Naive thymus-derived CD4-positive, alpha-beta T cell (primary cell): ENCODE results near the gene SMC1B. TPM values are rescaled to one million over a fixed set of nuclear protein-coding genes. Genes with fewer than 3 reads are reported as not detected.

Experiments
- ATAC-seq: fragments of 150-1000 bp; cut with Tn5 transposase; 2 replicates; pipeline ENCODE4 v1.10.0; 2021; ENCODE audit warnings: mild to moderate bottlenecking, moderate library complexity
- CTCF ChIA-PET: fragments of 350-600 bp; sonication (Branson Sonifier 250); formaldehyde crosslinking; loops from one replicate; lab custom pipeline; 2021; ENCODE audit warnings: antibody characterized with exemption; lab: Charles Lee
- POLR2A ChIA-PET: fragments of 350-600 bp; sonication (Branson Sonifier 250); formaldehyde crosslinking; loops from one replicate; lab custom pipeline; 2021; ENCODE audit warnings: antibody characterized with exemption, inconsistent platforms; lab: Charles Lee
- DNase-seq, 9 donors: peaks; one replicate each; pipeline versions ENCODE4 v3.0.0 to v3.0.0-alpha.2; 2020 to 2022; ENCODE audit warnings: mixed read lengths in 1 of 9
- H3K27ac ChIP-seq: one replicate; pipeline ENCODE4 v1.7.0; 2013; ENCODE audit warnings: mild to moderate bottlenecking, low read depth, low read length, moderate library complexity
- H3K27me3 ChIP-seq, 2 donors: one replicate each; pipeline ENCODE4 v1.7.0; 2013; ENCODE audit warnings: low read length in 2 of 2, mild to moderate bottlenecking in 2 of 2, moderate library complexity in 2 of 2; ENCODE audit not compliant: control insufficient read depth in 2 of 2, insufficient read depth in 2 of 2
- H3K36me3 ChIP-seq, 3 experiments: 1 replicate in 2 of 3; 2 replicates in 1 of 3; pipeline ENCODE4 v1.7.0; 2013; ENCODE audit warnings: low read length in 3 of 3, mild to moderate bottlenecking in 3 of 3, moderate library complexity in 1 of 3; ENCODE audit not compliant: insufficient read depth in 3 of 3, control insufficient read depth in 2 of 3
- H3K4me1 ChIP-seq, 2 donors: one replicate each; pipeline ENCODE4 v1.7.0; 2013; ENCODE audit warnings: low read length in 2 of 2, mild to moderate bottlenecking in 2 of 2, moderate library complexity in 1 of 2; ENCODE audit not compliant: control insufficient read depth in 2 of 2, insufficient read depth in 2 of 2
- H3K4me3 ChIP-seq: 2 replicates; pipeline ENCODE4 v1.7.0; 2013; ENCODE audit warnings: mild to moderate bottlenecking, low read length
- H3K9me3 ChIP-seq, 3 experiments: 1 replicate in 2 of 3; 2 replicates in 1 of 3; pipeline ENCODE4 v1.7.0; 2013; ENCODE audit warnings: low read length in 3 of 3; ENCODE audit not compliant: control insufficient read depth in 2 of 3
- H3K27ac Mint-ChIP-seq, 9 donors: one replicate each; pipeline ENCODE4 v1.8.0; 2020 to 2022; ENCODE audit warnings: mixed read lengths in 9 of 9, mild to moderate bottlenecking in 8 of 9, moderate library complexity in 5 of 9, inconsistent platforms in 2 of 9
- H3K27me3 Mint-ChIP-seq, 5 donors: one replicate each; pipeline ENCODE4 v1.8.0; 2021 to 2022; ENCODE audit warnings: mixed read lengths in 5 of 5, mild to moderate bottlenecking in 1 of 5
- H3K36me3 Mint-ChIP-seq, 5 donors: one replicate each; pipeline ENCODE4 v1.8.0; 2020 to 2022; ENCODE audit warnings: mixed read lengths in 5 of 5, mild to moderate bottlenecking in 3 of 5, inconsistent platforms in 1 of 5
- H3K4me1 Mint-ChIP-seq, 7 donors: one replicate each; pipeline ENCODE4 v1.8.0; 2020 to 2022; ENCODE audit warnings: mixed read lengths in 7 of 7, mild to moderate bottlenecking in 3 of 7, inconsistent platforms in 1 of 7
- H3K4me3 Mint-ChIP-seq, 10 donors: one replicate each; pipeline ENCODE4 v1.8.0; 2020 to 2022; ENCODE audit warnings: mild to moderate bottlenecking in 10 of 10, mixed read lengths in 10 of 10, moderate library complexity in 6 of 10, inconsistent platforms in 2 of 10
- H3K9me3 Mint-ChIP-seq, 11 donors: one replicate each; pipeline ENCODE4 v1.8.0; 2020 to 2022; ENCODE audit warnings: mixed read lengths in 11 of 11, mild to moderate bottlenecking in 4 of 11, inconsistent platforms in 1 of 11, moderate library complexity in 1 of 11
- intact Hi-C, 2 donors: fragments of 100-400 bp; cut with micrococcal nuclease; formaldehyde crosslinking; loops; one replicate each; pipeline ENCODE4 v1.15.1; 2023
- polyA plus RNA-seq, 2 donors: library from polyadenylated mRNA; unstranded; fragments of 300-500 nt; fragmentation: Illumina TruSeq; gene quantifications; one replicate each; pipeline ENCODE4 v1.2.3, GENCODE V29; 2021
- total RNA-seq, 6 experiments: library from RNA in 5 of 6; stranded (reverse) in 5 of 6; gene quantifications; 1 replicate in 5 of 6; 2 replicates in 1 of 6; pipeline ENCODE4 v1.2.3 and lab custom pipeline; 2021 to 2026

SMC1B gene
- total and polyA plus RNA-seq, 7 experiments from 2014 or later, result 0.11 to 0.70 TPM; not detected in 5

DNA sequence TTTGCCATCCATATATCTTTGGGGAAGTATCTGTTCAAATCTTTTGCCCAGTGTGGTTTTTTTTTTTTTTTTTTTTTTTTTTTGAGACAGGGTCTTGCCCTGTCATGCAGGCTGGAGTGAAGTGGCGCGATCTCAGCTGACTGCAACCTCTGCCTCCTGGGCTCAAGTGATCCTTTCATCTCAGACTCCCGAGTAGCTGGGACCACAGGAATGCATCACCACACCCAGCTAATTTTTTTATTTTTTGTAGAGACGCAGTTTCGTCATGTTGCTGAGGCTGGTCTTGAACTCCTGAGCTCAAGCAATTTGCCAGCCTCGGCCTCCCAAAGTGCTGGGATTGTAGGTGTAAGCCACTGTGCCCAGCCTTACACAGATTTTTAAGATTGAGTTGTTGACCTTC lies 108.4 kb downstream of the SMC1B start:
- no peaks in the 10 kb centered on the region for H3K36me3 Mint-ChIP-seq
- no peak overlapping the region for H3K27ac Mint-ChIP-seq
- Histone ChIP-seq H3K9me3 (no peaks in the 10 kb centered on the region), H3K4me1 (peaks cover 8 to 11% of the 10 kb centered on the region in 2 donors), H3K4me3 (no peak overlapping the region), H3K27ac (no peak overlapping the region), H3K27me3 (no peaks in the 10 kb centered on the region), H3K36me3 (peaks cover 0 to under 1% (median 0%) of the 10 kb centered on the region in 3 experiments)
- POLR2A ChIA-PET, result interaction anchor here (8.9 kb wide), 1 partner anchor 7 kb away, joined by 73 read pairs; no protein-coding TSS in a partner anchor
- CTCF ChIA-PET, result no interaction called here
- H3K4me3 Mint-ChIP-seq, result no peak overlapping the region
- no peaks in the 10 kb centered on the region for H3K9me3 Mint-ChIP-seq
- peaks cover 6 to 16% (median 11%) of the 10 kb centered on the region in 7 donors for H3K4me1 Mint-ChIP-seq
- no peak for ATAC-seq
- DNase-seq, result no peak
- no peaks in the 10 kb centered on the region for H3K27me3 Mint-ChIP-seq
- intact Hi-C loops, result no loop called here

DNA sequence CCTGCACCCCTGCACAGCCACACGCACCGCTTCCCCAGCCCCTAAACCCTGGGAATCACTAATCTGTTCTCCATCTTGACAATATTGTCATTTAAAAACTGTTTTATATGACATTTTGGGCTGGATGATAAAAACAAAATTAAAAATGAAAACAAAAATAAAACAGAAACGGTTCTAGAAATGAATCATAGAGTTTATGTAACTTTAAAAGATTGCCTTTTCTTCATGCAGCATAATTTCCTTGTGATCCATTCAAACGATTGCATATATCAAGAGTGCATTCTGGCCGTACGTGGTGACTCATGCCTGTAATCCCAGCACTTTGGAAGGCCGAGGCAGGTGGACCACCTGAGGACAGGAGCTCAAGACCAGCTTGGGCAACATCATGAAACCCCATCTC lies 110.2 kb downstream of the SMC1B start:
- ChIA-PET CTCF (no interaction called here), POLR2A (interaction anchor here (0.5 kb wide), 1 partner anchor 1470 kb away, joined by 3 read pairs; no protein-coding TSS in a partner anchor)
- H3K27me3 Mint-ChIP-seq, result no peaks in the 10 kb centered on the region
- DNase-seq (no peak), ATAC-seq (no peak)
- intact Hi-C loops, result no loop called here
- Histone ChIP-seq H3K27ac (no peak overlapping the region), H3K4me1 (no peaks in the 10 kb centered on the region), H3K27me3 (no peaks in the 10 kb centered on the region), H3K36me3 (no peaks in the 10 kb centered on the region), H3K9me3 (no peaks in the 10 kb centered on the region), H3K4me3 (no peak overlapping the region)
- H3K36me3 Mint-ChIP-seq, result no peaks in the 10 kb centered on the region
- peak overlapping the region in 2 of 9 donors; percentile 28 to 42 for H3K27ac Mint-ChIP-seq
- H3K9me3 Mint-ChIP-seq, result no peaks in the 10 kb centered on the region
- no peak overlapping the region for H3K4me3 Mint-ChIP-seq
- peaks cover 0 to 15% (median 7%) of the 10 kb centered on the region in 7 donors for H3K4me1 Mint-ChIP-seq

DNA sequence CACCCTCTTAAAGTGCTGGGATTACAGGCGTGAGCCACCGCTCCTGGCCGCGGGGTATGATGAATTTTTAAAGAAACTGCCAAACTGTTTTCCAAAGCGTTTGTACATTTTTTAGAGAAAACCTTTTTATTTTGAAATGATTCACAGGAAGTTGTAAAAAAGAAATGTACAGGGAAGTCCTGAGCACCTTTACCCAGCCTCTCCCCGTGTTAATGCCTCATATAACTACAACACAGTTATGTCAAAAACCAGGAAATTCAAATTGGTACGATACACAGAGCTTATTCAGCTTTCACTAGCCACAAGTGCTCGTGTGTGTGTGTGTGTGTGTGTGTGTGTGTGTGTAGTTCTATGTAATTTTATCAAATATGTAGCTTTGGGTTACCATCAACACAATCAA lies 110.6 kb downstream of the SMC1B start:
- H3K9me3 Mint-ChIP-seq, result no peaks in the 10 kb centered on the region
- H3K4me3 ChIP-seq, result no peak overlapping the region
- CTCF ChIA-PET, result no interaction called here
- H3K27ac Mint-ChIP-seq, result peak overlapping the region in 1 of 9 donors; percentile 28
- no peaks in the 10 kb centered on the region for H3K36me3 ChIP-seq
- H3K4me1 Mint-ChIP-seq, result peaks cover 0 to 16% (median 7%) of the 10 kb centered on the region in 7 donors
- POLR2A ChIA-PET, result interaction anchor here (0.5 kb wide), 1 partner anchor 1470 kb away, joined by 3 read pairs; no protein-coding TSS in a partner anchor
- no peaks in the 10 kb centered on the region for H3K36me3 Mint-ChIP-seq
- intact Hi-C loops, result no loop called here
- H3K4me3 Mint-ChIP-seq, result no peak overlapping the region
- DNase-seq (no peak), ATAC-seq (no peak)
- H3K27ac ChIP-seq, result no peak overlapping the region
- no peaks in the 10 kb centered on the region for H3K27me3 ChIP-seq
- H3K9me3 ChIP-seq, result no peaks in the 10 kb centered on the region
- no peaks in the 10 kb centered on the region for H3K4me1 ChIP-seq
- H3K27me3 Mint-ChIP-seq, result no peaks in the 10 kb centered on the region

DNA sequence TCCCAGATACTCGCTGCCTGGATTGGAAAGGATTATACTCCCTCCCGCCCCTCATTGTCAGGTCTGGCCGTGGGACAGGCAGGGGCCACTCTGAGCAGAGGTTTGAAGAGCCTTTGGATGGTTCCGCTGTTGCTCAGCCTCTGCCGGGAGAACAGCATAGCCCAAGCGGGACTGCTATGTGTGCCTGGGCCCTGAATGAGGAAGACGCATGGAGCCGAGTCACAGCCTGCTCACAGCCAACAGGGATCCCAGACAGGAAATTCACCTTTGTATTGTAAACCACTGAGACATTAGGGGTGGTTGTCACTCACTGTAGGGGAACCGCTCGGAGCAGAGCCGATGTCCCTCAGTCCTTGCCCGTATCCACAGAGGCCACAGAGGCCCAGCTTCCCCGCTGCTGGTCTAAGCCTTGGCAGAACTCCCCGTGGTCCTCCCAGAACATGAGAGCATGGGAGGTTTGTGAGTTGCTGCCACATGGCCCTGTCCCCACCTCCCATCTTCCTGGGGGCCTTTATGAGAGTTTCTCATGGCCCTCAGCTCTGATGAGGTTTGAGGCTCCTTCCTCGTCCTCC lies 114.4 kb downstream of the SMC1B start:
- no peaks in the 10 kb centered on the region for H3K36me3 Mint-ChIP-seq
- Histone ChIP-seq H3K9me3 (no peaks in the 10 kb centered on the region), H3K4me1 (peaks cover 9 to 20% of the 10 kb centered on the region in 2 donors), H3K27me3 (no peaks in the 10 kb centered on the region), H3K4me3 (no peak overlapping the region), H3K36me3 (no peaks in the 10 kb centered on the region), H3K27ac (no peak overlapping the region)
- intact Hi-C loops, result no loop called here
- H3K9me3 Mint-ChIP-seq, result no peaks in the 10 kb centered on the region
- H3K4me1 Mint-ChIP-seq, result peaks cover 12 to 43% (median 25%) of the 10 kb centered on the region in 7 donors
- H3K27me3 Mint-ChIP-seq, result no peaks in the 10 kb centered on the region
- peak overlapping the region in 8 of 9 donors; percentile 19 to 84 (median 77) for H3K27ac Mint-ChIP-seq
- POLR2A ChIA-PET, result interaction anchor here (1.5 to 7.7 kb wide), 2 partner anchors 10 to 19 kb away, joined by 6 to 73 read pairs; partner anchors contain the start of gene FAM118A
- CTCF ChIA-PET, result no interaction called here
- ATAC-seq (no peak), DNase-seq (no peak)
- no peak overlapping the region for H3K4me3 Mint-ChIP-seq

DNA sequence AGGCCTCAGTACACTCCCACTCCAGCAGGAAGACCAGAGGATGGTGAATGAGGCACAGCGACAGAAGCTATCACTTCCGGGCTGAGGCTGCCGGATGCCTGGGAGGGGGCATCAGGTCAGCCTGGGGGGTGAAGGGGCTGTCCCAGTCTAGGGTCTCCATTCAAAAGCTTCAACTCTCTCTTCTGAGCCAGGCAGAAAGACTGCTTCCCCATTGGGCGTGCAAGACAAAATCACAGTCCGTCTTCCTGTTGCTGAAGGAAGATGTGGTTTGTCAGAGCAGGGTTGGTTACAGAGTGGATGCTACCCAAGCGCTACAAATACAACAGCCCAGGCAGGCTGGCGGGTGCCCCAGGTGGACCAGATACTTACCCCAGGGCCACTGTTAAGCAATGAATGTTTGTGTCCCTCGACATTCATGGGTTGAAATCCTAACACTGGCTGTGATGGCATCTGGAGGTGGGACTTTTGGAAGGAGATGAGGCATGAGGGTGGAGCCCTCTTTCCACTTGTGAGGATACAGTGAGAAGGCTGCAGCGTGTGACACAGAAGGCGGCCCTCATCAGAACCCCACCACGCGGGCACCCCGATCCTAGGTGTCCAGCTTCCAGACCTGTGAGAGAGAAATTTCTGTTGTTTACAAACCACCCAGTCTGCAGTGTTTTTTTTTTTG lies 116.6 kb downstream of the SMC1B start:
- H3K4me1 Mint-ChIP-seq, result peaks cover 12 to 43% (median 25%) of the 10 kb centered on the region in 7 donors
- H3K36me3 Mint-ChIP-seq, result no peaks in the 10 kb centered on the region
- H3K27me3 Mint-ChIP-seq, result no peaks in the 10 kb centered on the region
- no peaks in the 10 kb centered on the region for H3K9me3 Mint-ChIP-seq
- peak in 7 of 9 donors; percentile 49 to 77 (median 71) for DNase-seq
- H3K4me3 Mint-ChIP-seq, result peak overlapping the region; percentile 47 to 82 (median 66)
- ATAC-seq, result peak; percentile 92
- no peaks in the 10 kb centered on the region for H3K27me3 ChIP-seq
- peaks cover 9 to 20% of the 10 kb centered on the region in 2 donors for H3K4me1 ChIP-seq
- peak overlapping the region; percentile 72 for H3K27ac ChIP-seq
- H3K36me3 ChIP-seq, result no peaks in the 10 kb centered on the region
- peak overlapping the region; percentile 3 for H3K4me3 ChIP-seq
- no peaks in the 10 kb centered on the region for H3K9me3 ChIP-seq
- CTCF ChIA-PET, result interaction anchor here (0.9 to 1.4 kb wide), 3 partner anchors 12 to 24 kb away, joined by 4 to 5 read pairs (median 5); no protein-coding TSS in a partner anchor
- peak overlapping the region; percentile 80 to 97 (median 92) for H3K27ac Mint-ChIP-seq
- POLR2A ChIA-PET, result interaction anchor here (0.6 to 7.7 kb wide), 7 partner anchors 12 to 124 kb away, joined by 3 to 73 read pairs (median 5); partner anchors contain the start of gene FAM118A
- intact Hi-C loops, result loop anchor here in 1 of 2 donors (1.0 kb wide), 2 partner anchors 13 to 22 kb away; partner anchors contain the start of gene FAM118A

DNA sequence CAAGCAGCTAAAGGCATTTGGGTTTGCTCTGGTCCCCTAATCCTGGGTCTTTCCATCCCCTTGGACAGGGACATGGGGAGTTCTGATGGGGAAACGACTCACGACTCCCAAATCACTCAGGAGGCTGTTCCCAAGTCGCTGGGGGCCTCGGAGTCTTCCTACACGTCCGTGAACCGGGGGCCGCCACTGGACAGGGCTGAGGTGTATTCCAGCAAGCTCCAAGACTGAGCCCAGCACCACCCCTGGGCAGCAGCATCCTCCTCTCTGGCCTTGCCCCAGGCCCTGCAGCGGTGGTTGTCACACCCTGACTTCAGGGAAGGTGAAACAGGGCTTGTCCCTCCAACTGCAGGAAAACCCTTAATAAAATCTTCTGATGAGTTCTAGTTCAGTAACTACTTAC lies 117.9 kb downstream of the SMC1B start:
- no peaks in the 10 kb centered on the region for H3K9me3 ChIP-seq
- intact Hi-C loops, result no loop called here
- no peaks in the 10 kb centered on the region for H3K27me3 ChIP-seq
- H3K4me3 ChIP-seq, result no peak overlapping the region
- no peaks in the 10 kb centered on the region for H3K36me3 ChIP-seq
- H3K4me1 ChIP-seq, result peaks cover 14 to 20% of the 10 kb centered on the region in 2 donors
- Mint-ChIP-seq H3K27me3 (no peaks in the 10 kb centered on the region), H3K4me3 (peak overlapping the region in 3 of 10 donors; percentile 39 to 66 (median 66)), H3K36me3 (no peaks in the 10 kb centered on the region), H3K27ac (peak overlapping the region; percentile 5 to 97 (median 82)), H3K4me1 (peaks cover 12 to 43% (median 25%) of the 10 kb centered on the region in 7 donors), H3K9me3 (no peaks in the 10 kb centered on the region)
- ChIA-PET CTCF (interaction anchor here (0.7 kb wide), 1 partner anchor 155 kb away, joined by 3 read pairs; no protein-coding TSS in a partner anchor), POLR2A (interaction anchor here (7.7 kb wide), 1 partner anchor 14 kb away, joined by 73 read pairs; the partner anchor contains the start of gene FAM118A)
- ATAC-seq (no peak), DNase-seq (no peak)
- peak overlapping the region; percentile 40 for H3K27ac ChIP-seq
